Inferior parietal cortex (tissue), 1 donor: ENCODE results near the gene SRGAP3.
"Not testable (repeated sequence)": the region's sequence is repeated elsewhere in the genome, so short reads cannot be mapped to it uniquely, and the experiment has no call there.

ENCODE experiments used
- DNase-seq: peaks from one replicate; pipeline ENCODE4 v3.0.0-alpha.2; 2016; ENCODE audit errors: extremely low spot score

Gene SRGAP3

GRCh38 chr3:9087831-9088413, 161.5 kb downstream of the SRGAP3 start:
- peak; percentile 27 for DNase-seq

- not testable (repeated sequence) for DNase-seq
These were observed 164.0 kb downstream of the SRGAP3 start for GRCh38 chr3:9085428-9085827.

- no peak for DNase-seq
These were observed 168.1 kb downstream of the SRGAP3 start for GRCh38 chr3:9081184-9081818.

- no peak for DNase-seq
These were observed 169.3 kb downstream of the SRGAP3 start for GRCh38 chr3:9080163-9080562.

- no peak for DNase-seq
These were observed 169.8 kb downstream of the SRGAP3 start for GRCh38 chr3:9079676-9080075.

- no peak for DNase-seq
These were observed 170.7 kb downstream of the SRGAP3 start for GRCh38 chr3:9078561-9079240.

- DNase-seq: no peak
These were observed 172.4 kb downstream of the SRGAP3 start for GRCh38 chr3:9077029-9077428.

- DNase-seq: no peak
These were observed 173.7 kb downstream of the SRGAP3 start for GRCh38 chr3:9075762-9076161.

- DNase-seq: no peak
These were observed 175.4 kb downstream of the SRGAP3 start for GRCh38 chr3:9074079-9074478.

GRCh38 chr3:9072667-9073009, 176.8 kb downstream of the SRGAP3 start:
- peak; percentile 29 for DNase-seq

- DNase-seq: no peak
These were observed 177.3 kb downstream of the SRGAP3 start for GRCh38 chr3:9071936-9072666.

- DNase-seq: no peak
These were observed 178.5 kb downstream of the SRGAP3 start for GRCh38 chr3:9070961-9071360.

- no peak for DNase-seq
These were observed 179.5 kb downstream of the SRGAP3 start for GRCh38 chr3:9069971-9070370.

- DNase-seq: peak; percentile 43
These were observed 181.4 kb downstream of the SRGAP3 start for GRCh38 chr3:9068051-9068450.

- peak; percentile 81 for DNase-seq
These were observed 182.0 kb downstream of the SRGAP3 start for GRCh38 chr3:9067352-9067975.

- no peak for DNase-seq
These were observed 182.7 kb downstream of the SRGAP3 start for GRCh38 chr3:9066775-9067174.

GRCh38 chr3:9066141-9066540, 183.3 kb downstream of the SRGAP3 start:
- no peak for DNase-seq

GRCh38 chr3:9064850-9065249, 184.6 kb downstream of the SRGAP3 start:
- DNase-seq: no peak

GRCh38 chr3:9064251-9064650, 185.2 kb downstream of the SRGAP3 start:
- no peak for DNase-seq

- no peak for DNase-seq
These were observed 186.9 kb downstream of the SRGAP3 start for GRCh38 chr3:9062570-9062969.

- DNase-seq: no peak
These were observed 187.8 kb downstream of the SRGAP3 start for GRCh38 chr3:9061634-9062033.
